ENCODE results near the gene RBSN.

GRCh38 chr3:15064299-15064834 is 34.6 kb downstream of the RBSN start:
- no peak for TF ChIP-seq CTCF (IDR thresholded peaks at IDR 0.05)
- no peak for TF ChIP-seq POLR2A (IDR thresholded peaks at IDR 0.05)
